ENCODE data around the gene P4HB.

Gene P4HB

GRCh38 chr17:81859906-81860755, at the start of gene P4HB:
TSS of gene P4HB (minus strand) at chr17:81860535. CDS start at chr17:81860471, 64 bp downstream.
- DNase-seq (ENCODE audit: extremely low spot score, insufficient read length, low read depth) (no peak), FAIRE-seq (no peak)

GRCh38 chr17:81909231-81909630, 48.9 kb upstream of the P4HB start:
- no peak for DNase-seq (ENCODE audit: extremely low spot score, insufficient read length, low read depth)
- FAIRE-seq = no peak

GRCh38 chr17:81908793-81909192, 48.5 kb upstream of the P4HB start:
- FAIRE-seq (no peak), DNase-seq (ENCODE audit: extremely low spot score, insufficient read length, low read depth) (no peak)

GRCh38 chr17:81907219-81908145, 47.1 kb upstream of the P4HB start:
- DNase-seq (ENCODE audit: extremely low spot score, insufficient read length, low read depth) (no peak), FAIRE-seq (no peak)

GRCh38 chr17:81906476-81907218, 46.3 kb upstream of the P4HB start:
- FAIRE-seq (no peak), DNase-seq (ENCODE audit: extremely low spot score, insufficient read length, low read depth) (no peak)

- DNase-seq (ENCODE audit: extremely low spot score, insufficient read length, low read depth) = no peak
- no peak for FAIRE-seq
Observed at GRCh38 chr17:81905993-81906392, 45.7 kb upstream of the P4HB start.

GRCh38 chr17:81905424-81905875, 45.1 kb upstream of the P4HB start:
- FAIRE-seq (no peak), DNase-seq (ENCODE audit: extremely low spot score, insufficient read length, low read depth) (no peak)

- DNase-seq (ENCODE audit: extremely low spot score, insufficient read length, low read depth) (no peak), FAIRE-seq (no peak)
Observed at GRCh38 chr17:81904600-81905423, 44.5 kb upstream of the P4HB start.

- FAIRE-seq (no peak), DNase-seq (ENCODE audit: extremely low spot score, insufficient read length, low read depth) (no peak)
Observed at GRCh38 chr17:81903896-81904599, 43.7 kb upstream of the P4HB start.

GRCh38 chr17:81903415-81903831, 43.1 kb upstream of the P4HB start:
- no peak for FAIRE-seq
- DNase-seq (ENCODE audit: extremely low spot score, insufficient read length, low read depth) = no peak

- DNase-seq (ENCODE audit: extremely low spot score, insufficient read length, low read depth) (no peak), FAIRE-seq (no peak)
Observed at GRCh38 chr17:81902653-81903414, 42.5 kb upstream of the P4HB start.

- DNase-seq (ENCODE audit: extremely low spot score, insufficient read length, low read depth) (no peak), FAIRE-seq (no peak)
Observed at GRCh38 chr17:81902023-81902652, 41.8 kb upstream of the P4HB start, which contains the start of gene NPB. TSS of gene NPB (plus strand) at chr17:81902238. CDS start at chr17:81902278, 40 bp downstream.

GRCh38 chr17:81901167-81902022, 41.1 kb upstream of the P4HB start:
- no peak for FAIRE-seq

GRCh38 chr17:81900181-81900820, 40.0 kb upstream of the P4HB start:
- DNase-seq (ENCODE audit: extremely low spot score, insufficient read length, low read depth) (no peak), FAIRE-seq (no peak)

More at GRCh38 chr17:81901167-81902022, 41.1 kb upstream of the P4HB start:
- DNase-seq (ENCODE audit: extremely low spot score, insufficient read length, low read depth) = no peak

- no peak for FAIRE-seq
- DNase-seq (ENCODE audit: extremely low spot score, insufficient read length, low read depth) = no peak
Observed at GRCh38 chr17:81899514-81900166, 39.3 kb upstream of the P4HB start.
